Testis (tissue), 2 donors: ENCODE results near the gene FLT1.

Source experiments
- CTCF ChIP-seq, 3 experiments: fragments of 450-650 bp in 2 of 3; fragments of 200-600 bp in 1 of 3; sonication (generic) in 1 of 3; IDR thresholded peaks; one replicate each; pipeline ENCODE4 v1.5.1; 2016 to 2019; ENCODE audit warnings: antibody characterized with exemption in 3 of 3, mild to moderate bottlenecking in 2 of 3, moderate library complexity in 1 of 3
- POLR2A ChIP-seq: fragments of 450-650 bp; IDR thresholded peaks from one replicate; pipeline ENCODE4 v1.6.1; 2017; ENCODE audit warnings: antibody characterized with exemption, mild to moderate bottlenecking, moderate library complexity

DNA sequence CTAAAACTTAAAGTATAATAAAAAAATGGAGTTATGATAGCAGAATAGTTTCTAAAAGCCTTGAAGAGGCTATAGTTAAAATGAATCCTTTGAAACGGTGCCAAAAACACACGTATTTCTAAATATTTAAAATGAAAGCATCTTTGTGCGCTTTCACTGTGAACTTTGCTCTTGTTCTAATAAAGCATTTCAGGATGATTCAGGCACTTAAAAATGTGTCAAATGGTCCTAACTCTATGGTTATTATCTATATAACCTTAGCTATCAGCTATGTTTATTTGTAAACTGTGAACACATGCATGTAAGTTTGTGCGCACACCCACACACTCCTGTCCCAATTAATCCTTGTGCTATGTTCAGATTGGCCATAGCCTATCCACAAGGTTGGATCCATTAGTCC is 124.5 kb downstream of the FLT1 start:
- TF ChIP-seq CTCF (IDR thresholded peaks at IDR 0.05) (no peak), POLR2A (no peak)
